GM19239 (cell line): ENCODE measurements around the gene AKIRIN1.
"Not testable (repeated sequence)": the region's sequence is repeated elsewhere in the genome, so short reads cannot be mapped to it uniquely, and the experiment has no call there.

Source experiments
- DNase-seq: peaks from one replicate; pipeline ENCODE4 v3.0.0; 2011; ENCODE audit warnings: low spot score; ENCODE audit not compliant: insufficient read length
- FAIRE-seq: peaks from 2 replicates; lab custom pipeline; 2011; peaks lifted over from hg19 to GRCh38; lab: Jason Lieb, UNC

The AKIRIN1 gene, protein sequence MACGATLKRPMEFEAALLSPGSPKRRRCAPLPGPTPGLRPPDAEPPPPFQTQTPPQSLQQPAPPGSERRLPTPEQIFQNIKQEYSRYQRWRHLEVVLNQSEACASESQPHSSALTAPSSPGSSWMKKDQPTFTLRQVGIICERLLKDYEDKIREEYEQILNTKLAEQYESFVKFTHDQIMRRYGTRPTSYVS

DNA sequence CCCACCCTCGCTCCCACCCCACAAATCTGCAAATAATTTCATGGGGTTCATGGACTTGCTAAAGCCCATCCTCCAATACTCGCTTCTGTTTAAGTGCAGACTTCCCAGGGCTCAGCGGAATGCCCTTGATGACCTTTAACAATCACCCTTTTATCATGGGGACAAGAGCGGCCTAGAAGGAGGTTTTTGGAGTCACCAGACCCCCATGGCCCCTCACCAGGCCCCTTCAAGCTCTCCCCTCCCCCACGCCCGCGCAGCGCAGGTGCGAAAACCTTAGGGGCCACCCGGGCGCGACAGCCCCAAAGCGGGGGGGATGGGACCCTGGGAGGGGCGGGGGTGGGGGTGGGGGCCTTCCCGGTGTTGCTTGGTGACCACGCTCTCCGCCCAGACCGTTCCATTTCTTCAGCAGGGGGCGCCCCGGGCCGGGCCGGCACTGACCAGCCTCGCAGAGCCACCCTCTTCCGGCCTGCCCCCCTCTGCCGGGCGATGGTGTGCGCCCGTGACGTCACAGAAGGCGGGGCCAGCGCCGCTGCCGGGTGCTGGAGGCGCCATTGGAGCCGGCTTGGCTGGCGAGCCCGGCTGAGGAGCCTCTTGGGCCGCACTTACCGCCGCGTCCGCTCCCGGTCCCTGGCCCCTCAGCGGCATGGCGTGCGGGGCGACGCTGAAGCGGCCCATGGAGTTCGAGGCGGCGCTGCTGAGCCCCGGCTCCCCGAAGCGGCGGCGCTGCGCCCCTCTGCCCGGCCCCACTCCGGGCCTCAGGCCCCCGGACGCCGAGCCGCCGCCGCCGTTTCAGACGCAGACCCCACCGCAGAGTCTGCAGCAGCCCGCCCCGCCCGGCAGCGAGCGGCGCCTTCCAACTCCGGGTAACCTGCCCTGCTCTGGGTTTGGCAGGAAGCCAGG, at the start of gene AKIRIN1:
TSS of gene AKIRIN1 (plus strand) at position 539 of the 900 bp plus-strand sequence. CDS start at position 644, 105 bp downstream.
- peak; percentile 97 for DNase-seq
- peak; percentile 83 for FAIRE-seq

DNA sequence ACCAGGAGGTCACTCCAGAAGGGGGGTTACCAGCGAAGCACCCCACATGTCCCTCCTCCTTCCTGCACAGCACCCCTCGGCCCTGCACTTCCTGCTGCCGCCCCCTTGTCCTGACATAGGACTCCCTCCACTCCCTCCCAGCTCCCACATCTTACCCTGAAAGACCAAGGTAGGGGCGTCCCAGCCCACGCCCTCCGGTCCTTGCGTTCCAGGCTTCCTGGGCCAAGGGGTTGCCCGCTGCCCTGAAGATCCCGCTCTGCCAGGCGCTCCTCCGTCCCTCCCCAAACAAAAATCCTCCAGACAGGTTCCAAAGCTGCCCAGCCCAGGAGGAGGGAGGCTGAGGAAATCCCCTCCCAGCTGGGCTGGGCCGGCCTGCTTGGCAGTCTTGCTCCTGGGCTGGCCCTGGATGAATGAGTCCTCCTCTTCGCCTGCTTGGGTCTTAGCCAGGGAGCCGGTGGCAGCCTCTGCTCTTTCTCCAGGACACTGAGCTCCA, 49.5 kb upstream of the AKIRIN1 start, which contains the start of gene RHBDL2:
TSS of gene RHBDL2 (minus strand) at position 304 of the 493 bp plus-strand sequence. CDS start 22,618 bp downstream, outside the sequence.
- DNase-seq (no peak), FAIRE-seq (no peak)

DNA sequence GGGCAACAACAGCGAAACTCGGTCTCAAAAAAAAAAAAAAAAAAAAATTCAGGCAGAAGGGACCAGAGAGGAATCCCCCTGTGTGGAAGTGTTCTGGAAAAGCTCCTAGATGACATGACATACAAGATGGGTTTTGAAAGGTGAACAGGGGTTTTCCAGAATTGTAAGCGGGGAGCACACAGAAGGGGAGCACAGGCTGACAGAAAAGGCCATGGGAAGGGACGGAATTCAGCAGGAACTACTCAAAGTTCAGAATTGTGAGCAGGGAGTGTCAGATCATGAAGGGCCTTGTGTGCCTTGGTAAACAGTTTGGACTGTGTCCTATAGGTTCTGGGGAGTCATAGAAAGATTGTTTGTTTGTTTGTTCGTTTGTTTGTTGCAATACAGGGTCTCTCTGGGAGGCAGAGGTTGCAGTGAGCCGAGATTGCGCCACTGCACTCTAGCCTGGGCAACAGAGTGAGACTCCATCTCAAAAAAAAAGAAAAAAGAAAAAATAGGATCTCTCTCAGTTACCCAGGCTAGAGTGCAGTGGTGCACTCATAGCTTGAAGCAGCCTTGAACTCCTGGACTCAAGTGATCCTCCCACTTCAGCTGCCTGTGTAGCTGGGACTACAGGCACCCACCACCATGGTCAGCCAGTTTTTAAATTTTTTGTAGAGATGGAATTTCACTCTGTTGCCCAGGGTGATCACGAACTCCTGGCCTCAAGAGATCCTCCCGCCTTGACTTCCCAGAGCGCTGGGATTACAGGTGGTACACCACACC, 48.2 kb upstream of the AKIRIN1 start:
- FAIRE-seq, result no peak
- no peak for DNase-seq

DNA sequence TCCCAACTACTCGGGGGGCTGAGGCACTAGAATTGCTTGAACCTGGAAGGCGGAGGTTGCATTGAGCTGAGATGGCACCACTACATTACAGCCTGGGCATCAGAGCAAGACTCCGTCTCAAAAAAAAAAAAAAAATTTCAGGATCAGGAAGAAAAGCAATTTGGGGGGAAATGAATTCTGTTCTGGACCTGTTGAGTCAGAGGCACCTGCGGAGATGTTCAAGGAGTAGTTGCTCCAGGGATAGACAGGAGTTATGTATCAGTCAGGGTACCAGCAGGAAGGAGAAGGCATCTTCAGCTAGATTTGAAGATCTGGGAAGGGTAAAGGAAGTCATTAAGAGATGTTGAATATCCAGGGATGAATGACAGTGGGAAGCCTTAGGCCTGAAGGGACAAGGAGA, 46.5 kb upstream of the AKIRIN1 start:
- no peak for DNase-seq
- FAIRE-seq, result no peak

DNA sequence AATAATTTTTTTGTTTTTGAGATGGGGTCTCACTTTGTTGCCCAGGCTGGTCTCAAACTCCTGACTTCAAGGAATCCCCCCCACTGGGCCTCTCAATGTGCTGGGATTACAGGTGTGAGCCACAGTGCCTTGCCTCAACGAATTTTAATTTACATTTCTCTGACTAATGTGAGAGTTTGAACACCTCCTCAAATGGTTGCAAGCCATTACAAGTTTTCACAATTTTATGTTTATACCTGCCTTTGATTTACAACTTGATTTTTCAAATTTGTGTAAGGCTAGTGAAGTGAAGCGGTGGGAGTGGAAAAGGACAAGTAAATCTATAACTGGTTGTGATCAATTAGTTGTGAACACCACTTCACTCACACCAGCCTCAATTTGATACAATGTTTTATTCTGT, 40.5 kb upstream of the AKIRIN1 start:
- DNase-seq, result no peak
- FAIRE-seq, result no peak

DNA sequence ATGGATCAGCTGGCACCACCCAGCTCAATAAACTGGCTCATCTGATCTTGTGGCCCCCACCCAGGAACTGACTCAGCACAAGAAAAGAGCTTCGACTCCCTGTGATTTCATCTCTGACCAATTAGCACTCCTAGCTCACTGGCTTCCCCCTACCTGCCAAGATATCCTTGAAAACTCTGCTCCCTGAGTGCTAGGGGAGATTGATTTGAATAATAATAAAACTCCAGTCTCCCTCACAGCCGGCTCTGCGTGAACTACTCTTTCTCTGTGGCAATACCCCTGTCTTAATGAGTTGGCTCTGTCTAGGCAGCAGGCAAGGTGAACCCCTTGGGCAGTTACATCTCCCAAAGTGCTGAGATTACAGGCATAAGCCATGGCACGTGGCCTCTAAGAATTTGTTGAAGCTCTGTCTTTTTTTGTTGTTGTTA, 37.6 kb upstream of the AKIRIN1 start:
- DNase-seq, result no peak
- no peak for FAIRE-seq

DNA sequence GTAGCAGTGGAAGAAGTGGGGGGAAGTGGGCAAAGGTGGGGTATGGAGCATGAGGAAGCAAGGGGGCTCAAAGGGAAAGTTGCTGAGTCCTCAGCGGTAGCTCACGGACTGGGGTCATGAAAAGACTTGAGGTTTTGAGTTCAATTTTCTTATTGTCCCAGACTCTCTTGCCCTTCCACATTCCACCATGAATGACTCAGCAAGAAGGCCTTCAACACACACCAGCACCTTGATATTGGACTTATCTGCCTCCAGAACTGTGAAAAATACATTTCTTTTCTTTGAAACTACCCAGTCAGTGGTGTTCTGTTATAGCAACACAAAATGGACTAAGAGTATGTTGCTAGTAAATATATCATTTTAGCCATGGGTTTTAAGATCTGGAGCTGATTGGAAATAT, 32.1 kb upstream of the AKIRIN1 start:
- no peak for DNase-seq
- no peak for FAIRE-seq

DNA sequence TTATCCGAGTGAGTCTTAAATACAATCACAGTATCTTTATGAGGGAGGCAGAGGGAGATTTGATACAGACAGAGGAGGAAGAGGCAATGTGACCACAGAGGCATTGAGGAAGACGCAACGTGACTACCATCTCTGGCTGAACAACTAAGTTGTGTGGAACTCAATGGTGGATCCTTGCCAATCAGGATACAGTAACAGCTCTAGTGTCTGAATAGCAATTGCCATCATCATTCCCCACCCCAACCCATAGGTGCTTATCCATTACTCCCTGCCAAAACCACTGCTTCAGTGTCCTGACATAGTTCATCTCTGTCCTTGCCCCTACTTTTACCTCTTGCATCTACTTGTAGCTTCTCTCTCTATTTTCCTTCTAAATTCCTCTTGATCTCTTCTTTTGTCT, 29.0 kb upstream of the AKIRIN1 start:
- FAIRE-seq, result no peak
- no peak for DNase-seq

DNA sequence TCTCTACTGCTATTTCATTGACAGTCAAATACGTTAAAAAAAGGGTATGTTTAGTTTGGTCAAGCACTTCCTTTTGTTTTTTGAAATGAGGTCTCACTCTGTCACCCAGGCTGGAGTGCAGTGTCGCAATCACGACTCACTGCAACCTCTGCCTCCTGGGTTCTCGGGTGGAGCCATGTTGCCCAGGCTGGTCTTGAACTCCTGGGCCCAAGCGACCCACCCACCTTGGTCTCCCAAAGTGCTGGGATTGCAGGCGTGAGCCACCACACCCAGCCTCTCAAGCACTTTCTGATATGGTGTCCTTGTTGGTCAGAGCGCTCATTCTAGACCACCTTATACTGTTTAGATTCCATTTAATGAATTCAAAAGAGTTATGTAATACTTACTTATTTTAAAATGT, 28.5 kb upstream of the AKIRIN1 start:
- no peak for FAIRE-seq
- no peak for DNase-seq

DNA sequence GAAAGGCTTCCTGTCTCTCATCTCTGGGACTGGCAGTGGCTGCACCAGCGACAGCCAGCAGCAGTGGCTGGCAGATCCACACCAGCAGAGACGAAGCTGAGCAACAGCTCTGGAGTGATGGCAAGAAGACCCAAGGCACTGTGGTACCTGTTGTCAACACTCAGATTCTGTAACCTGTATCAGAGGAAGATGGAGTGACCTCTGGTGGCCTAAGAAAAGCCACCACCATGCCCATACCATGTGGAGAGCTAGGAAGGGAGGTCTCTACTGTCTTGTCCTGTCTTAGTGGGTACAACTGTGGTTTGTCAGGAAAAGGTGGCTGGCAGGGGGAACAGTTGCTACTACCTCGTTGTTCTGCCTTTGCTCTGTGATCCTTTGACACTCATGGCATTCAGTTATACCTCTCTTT, 26.9 kb upstream of the AKIRIN1 start:
- FAIRE-seq (peak; percentile 23), DNase-seq (no peak)

DNA sequence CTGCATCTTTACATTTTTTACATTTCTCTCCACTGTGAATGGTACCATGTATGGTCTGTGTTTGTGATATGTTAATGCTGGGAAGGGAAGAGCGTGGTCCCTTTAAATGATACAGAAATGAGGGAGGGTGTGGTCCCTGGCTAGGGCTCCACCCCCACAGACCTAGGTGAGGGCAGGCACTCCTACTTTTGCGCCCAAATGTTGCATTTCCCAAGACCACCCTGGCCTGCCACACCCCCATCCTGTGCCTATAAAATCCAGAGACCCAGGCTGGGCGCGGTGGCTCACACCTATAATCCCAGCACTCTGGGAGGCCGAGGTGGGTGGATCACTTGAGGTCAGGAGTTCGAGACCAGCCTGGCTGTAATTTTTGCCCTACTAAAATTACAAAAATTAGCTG, 17.9 kb upstream of the AKIRIN1 start:
- DNase-seq, FAIRE-seq: not testable (repeated sequence)

DNA sequence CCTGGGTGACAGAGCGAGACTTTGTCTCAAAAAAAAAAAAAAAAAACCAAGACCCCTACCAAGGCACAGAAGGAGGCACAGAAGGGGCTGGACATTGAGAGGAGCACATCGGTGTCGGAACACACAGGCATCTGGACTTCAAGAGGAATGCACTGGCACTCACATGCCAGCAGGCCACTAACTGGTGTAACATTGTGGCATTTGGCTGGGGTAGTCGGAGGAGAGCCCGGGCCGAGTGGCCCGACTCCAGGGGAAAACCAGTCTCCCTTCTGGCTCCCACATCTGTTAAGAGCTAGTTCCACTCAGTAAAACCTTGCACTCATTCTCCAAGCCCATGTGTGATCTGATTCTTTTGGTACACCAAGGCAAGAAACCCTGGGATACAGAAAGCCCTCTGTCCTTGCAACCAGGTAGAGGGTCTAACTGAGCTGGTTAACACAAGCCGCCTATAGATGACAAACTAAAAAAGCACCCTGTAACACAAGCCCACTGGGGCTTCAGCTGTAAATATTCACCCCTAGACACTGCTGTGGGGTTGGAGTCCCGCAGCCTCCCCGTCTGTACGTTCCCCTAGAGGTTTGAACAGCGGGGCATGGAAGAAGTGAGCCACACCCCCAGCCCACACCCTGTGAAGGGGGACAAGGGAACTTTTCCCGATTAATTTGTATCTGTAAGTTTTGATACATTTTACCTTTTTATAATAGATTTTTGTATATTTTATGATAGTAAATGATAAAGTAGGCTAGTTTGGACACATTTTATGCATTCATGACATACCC, 17.2 kb upstream of the AKIRIN1 start:
- DNase-seq (no peak), FAIRE-seq (no peak)

DNA sequence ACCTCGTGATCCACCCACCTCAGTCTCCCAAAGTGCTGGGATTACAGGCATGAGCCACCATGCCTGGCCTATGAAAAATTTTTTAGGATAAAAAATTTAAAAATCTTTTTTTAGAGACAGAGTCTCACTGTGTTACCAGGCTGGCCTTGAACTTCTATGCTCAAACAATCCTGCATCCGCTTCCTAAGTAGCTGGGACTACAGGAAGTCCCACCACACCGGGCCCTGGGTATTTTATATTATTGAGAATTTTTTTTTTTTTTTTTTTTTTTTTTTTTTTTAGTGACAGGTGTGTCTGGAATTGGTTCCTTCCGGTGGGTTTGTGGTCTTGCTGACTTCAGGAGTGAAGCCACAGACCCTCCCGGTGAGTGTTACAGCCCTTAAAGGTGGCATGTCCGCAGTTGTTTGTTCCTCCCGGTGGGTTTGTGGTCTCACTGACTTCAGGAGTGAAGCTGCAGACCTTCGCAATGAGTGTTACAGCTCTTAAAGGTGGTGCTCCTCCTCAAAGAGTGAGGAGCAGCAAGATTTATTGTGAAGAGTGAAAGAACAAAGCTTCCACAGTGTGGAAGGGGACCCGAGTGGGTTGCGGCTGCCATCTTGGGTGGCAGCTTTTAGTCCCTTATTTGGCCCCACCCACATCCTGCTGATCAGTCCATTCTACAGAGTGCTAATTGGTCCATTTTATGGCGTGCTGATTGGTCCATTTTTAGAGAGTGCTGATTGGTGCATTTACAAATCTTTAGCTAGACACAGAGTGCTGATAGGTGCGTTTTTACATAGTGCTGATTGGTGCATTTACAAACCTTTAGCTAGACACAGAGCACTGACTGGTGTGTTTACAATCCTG, 13.5 kb upstream of the AKIRIN1 start:
- not testable (repeated sequence) for FAIRE-seq, DNase-seq

DNA sequence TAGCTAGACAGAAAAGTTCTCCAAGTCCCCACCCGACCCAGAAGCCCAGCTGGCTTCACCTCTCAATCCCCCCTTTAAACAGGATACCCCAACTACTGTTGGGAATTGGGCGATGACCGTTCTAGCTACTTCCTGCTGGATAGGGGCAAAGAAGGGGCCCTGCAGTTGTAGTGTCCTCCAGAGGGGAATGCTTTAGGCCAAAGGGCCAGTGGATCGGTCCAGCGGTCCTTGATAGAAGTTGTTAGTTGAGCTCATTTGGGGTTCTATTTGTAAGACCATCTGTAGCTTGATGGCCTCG, 12.9 kb upstream of the AKIRIN1 start:
- not testable (repeated sequence) for DNase-seq, FAIRE-seq

DNA sequence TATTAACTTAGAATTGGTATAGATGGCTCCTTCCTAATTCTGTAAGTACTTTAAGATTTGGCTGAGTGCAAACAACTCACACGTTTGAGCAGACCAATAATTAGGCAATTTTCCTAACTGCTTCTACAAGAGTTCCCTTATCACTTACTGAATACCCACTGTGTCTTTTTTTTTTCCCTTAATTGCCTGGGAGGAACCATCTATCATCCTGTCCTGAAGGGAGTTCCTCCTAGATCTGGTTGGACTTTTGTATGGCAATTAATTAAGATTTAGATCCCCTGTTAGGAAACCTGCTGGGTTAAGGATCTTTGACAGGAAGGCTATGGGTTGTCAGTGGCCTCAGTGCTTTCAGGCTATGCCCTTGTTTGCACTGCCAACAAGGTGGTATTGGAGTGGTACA, 11.7 kb upstream of the AKIRIN1 start:
- FAIRE-seq, result not testable (repeated sequence)

DNA sequence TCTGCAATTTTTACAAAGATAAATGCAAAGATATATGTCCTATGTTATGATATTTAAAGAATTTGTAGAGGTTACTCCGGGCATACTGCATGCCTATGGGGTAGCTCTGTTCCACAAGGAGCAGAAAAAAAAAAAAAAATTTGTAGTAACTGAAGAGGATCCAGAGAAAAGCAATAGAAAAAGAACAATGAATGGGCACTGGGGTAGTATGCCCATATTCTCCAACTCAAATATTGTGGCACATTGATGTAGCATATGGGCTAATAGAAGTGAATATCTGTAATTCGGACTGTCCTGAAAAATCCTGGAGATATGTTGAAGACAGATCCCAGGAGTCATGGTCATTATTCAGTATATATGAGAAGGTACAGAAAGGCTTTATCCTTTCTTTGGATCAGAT, 1.1 kb upstream of the AKIRIN1 start:
- DNase-seq, result no peak
- no peak for FAIRE-seq

More for the DNA sequence above, 11.7 kb upstream of the AKIRIN1 start:
- DNase-seq, result not testable (repeated sequence)

DNA sequence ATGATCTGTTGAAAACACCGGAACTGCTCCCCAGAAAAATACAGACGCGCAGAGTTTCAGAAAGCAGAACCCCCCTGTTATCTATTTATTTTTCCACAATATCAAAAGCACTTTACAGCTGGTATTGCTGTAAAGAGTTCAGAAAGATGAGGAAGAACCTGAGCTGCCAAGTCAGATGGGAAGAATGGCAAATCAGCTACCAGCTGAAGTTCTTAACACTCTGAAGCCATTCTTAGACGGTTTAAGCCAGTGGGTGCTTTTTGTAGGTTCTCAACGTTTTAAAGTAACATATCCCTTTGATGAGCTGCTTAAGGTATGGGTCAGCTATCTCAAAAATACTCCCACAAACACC, 714 bp upstream of the AKIRIN1 start:
- peak; percentile 72 for FAIRE-seq
- no peak for DNase-seq

DNA sequence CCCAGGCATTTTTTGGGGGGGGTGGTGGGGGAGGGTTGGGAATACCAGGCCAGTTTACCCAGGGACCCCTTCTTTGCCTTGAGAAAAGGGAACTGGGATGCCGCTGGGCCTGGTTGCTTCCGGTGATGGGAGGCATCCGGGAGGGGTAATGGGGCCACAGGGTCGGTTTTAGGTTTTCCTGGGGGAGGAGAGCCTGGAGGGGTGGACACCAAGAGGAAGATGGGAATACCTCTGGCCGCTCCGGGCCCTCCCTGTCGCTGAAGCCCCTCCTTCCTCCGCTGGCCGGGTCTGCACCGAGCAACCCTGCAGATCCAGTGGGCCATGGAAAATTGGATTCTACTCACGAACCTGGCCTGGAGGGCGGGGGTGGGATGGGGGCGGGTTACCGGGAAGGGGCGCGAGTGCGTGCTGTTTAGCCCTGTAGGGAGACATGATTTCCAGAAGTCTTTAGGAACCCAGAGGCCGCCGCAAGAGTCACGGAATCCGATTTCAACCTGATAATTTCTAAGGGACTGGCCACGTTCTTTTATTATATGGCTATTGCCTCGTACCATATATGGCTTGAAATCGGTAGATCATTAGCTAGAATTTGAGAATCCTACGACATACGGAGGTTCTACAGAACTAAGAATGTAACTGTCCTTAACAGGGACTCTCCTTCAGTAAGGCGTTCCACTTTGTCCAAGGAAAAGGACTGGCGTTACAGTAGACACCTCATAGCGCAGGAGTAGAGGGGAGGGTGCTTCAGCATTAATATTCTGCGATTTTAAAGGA, 749 bp downstream of the AKIRIN1 start:
- FAIRE-seq (peak; percentile 49), DNase-seq (no peak)
